ENCODE measurements around the gene UBE2V1.
"Not testable (repeated sequence)": the region's sequence is repeated elsewhere in the genome, so short reads cannot be mapped to it uniquely, and the experiment has no call there.

The UBE2V1 gene

GRCh38 chr20:50094522-50094921 is 18.4 kb downstream of the UBE2V1 start:
- no peak for DNase-seq (ENCODE audit: low spot score)

DNA sequence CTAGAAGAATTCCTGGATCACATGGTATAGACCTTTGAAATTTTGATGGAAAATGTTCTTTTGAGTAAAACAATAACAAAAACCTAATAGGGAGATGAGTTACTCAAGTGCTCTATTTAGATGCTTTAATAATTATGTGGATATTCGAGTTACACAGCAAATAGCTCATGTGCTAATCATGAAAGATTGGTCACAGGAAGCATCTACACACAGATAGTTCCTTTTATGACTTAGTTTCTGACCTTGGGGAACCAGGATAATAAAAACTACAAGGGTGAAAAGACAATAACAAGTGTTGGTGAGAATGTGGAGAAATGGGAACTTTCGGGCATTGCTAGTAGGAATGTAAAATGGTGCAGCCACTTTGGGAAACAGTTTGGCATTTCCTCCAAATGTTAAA is 19.7 kb downstream of the UBE2V1 start:
- DNase-seq (ENCODE audit: low spot score): no peak

GRCh38 chr20:50092436-50092835 is 20.5 kb downstream of the UBE2V1 start:
- no peak for DNase-seq (ENCODE audit: low spot score)

- no peak for DNase-seq (ENCODE audit: low spot score)
Observed at GRCh38 chr20:50089787-50090177, 23.2 kb downstream of the UBE2V1 start.

GRCh38 chr20:50089140-50089786 is 23.7 kb downstream of the UBE2V1 start:
- DNase-seq (ENCODE audit: low spot score): no peak

DNA sequence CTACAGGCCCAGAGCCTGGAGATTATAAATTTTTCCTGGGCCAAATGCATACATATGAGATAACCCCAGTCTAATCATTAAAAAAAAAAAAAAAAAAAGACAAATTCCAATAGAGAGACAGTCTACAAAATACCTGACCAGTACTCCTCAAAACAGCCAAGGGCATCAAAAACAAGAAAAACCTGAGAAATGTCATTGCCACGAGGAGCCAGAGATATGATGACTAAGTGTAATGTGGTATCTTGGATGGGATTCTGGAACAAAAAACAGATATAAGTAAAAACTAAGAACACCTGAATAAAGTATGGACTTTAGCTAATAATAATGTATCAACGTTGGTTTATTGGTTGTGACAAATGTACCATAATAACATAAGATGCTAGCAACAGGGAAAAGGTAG is 24.9 kb downstream of the UBE2V1 start:
- DNase-seq (ENCODE audit: low spot score): no peak

GRCh38 chr20:50085481-50086365 is 27.2 kb downstream of the UBE2V1 start:
- peak; percentile 49 for DNase-seq (ENCODE audit: low spot score)

DNA sequence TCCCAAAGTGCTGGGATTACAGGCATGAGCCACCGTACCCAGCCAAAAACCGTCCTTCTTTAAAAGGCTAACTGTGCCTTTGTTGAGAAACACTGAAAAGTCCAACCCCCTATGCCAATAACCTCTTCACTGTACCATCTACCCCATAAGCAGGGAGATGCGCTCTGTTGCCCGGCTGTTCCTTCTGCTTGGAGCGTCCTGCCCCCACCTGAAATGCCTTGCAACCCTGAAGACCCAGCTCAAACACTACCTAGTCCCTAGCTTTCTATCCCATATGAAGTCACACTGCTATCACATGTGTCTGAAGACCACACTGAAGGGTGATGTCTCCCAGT is 27.8 kb downstream of the UBE2V1 start:
- no peak for DNase-seq (ENCODE audit: low spot score)

GRCh38 chr20:50083034-50083433 is 29.9 kb downstream of the UBE2V1 start:
- DNase-seq (ENCODE audit: low spot score): no peak

GRCh38 chr20:50082056-50082455 is 30.9 kb downstream of the UBE2V1 start:
- not testable (repeated sequence) for DNase-seq (ENCODE audit: low spot score)

- DNase-seq (ENCODE audit: low spot score): no peak
Observed at GRCh38 chr20:50077818-50078601, 34.9 kb downstream of the UBE2V1 start.

DNA sequence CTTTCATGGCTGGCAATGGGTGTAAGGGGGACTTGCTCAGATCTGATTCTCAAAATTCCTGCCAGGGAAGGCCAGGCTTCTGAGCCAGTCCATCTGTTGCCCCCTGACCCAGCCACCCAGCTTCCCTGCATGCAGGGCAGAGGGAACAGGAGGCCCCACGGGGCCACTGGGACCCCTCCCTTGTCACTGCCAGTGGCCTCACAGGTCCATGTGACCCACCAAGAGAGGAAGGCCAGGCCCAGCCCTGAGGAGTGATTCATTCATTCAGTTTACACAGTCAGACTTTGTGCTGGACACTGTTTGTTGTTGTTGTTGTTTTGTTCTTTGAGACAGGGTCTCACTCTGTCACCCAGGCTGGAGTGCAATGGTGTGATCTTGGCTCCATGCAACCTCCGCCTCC is 39.5 kb downstream of the UBE2V1 start:
- no peak for DNase-seq (ENCODE audit: low spot score)

DNA sequence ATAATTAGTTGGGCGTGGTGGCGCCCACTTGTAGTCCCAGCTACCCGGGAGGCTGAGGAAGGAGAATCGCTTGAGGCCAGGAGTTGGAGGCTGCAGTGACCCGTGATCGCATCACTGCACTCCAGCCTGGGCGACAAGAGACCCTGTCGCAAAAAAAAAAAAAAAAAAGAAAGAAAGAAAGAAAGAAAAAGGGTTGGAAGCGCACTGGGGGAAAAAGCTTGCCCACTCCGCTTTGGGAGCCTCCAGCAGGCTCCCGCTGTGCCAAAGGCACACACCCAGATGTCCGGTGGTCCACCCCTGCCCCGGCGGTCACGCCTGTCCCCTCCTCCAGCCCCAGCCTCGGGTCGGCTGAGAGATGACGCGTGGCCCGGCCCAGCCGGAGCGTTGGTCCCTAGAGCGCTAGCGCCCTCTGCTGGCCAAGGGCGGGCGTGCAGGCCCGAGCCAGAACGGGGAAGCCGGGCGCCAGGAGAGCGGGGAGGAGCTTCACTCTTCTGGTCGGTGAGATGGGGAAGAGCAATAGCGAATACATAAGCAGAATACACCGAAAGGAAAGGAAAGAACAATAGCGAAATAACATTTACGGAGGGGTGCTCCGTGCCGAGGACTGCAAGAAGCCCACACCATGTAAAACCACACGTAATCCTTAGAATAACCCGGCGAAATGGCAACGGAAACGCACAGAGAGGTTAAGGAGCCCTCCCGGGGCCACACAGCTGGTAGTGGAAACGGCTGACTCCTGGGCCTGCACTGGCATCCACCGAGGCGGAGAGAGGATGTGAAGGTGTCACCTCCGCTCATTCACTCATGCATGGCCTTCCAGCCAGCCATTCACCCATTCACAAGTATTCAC is 41.7 kb downstream of the UBE2V1 start:
- DNase-seq (ENCODE audit: low spot score): peak; percentile 92

GRCh38 chr20:50070361-50070760 is 42.6 kb downstream of the UBE2V1 start:
- no peak for DNase-seq (ENCODE audit: low spot score)

DNA sequence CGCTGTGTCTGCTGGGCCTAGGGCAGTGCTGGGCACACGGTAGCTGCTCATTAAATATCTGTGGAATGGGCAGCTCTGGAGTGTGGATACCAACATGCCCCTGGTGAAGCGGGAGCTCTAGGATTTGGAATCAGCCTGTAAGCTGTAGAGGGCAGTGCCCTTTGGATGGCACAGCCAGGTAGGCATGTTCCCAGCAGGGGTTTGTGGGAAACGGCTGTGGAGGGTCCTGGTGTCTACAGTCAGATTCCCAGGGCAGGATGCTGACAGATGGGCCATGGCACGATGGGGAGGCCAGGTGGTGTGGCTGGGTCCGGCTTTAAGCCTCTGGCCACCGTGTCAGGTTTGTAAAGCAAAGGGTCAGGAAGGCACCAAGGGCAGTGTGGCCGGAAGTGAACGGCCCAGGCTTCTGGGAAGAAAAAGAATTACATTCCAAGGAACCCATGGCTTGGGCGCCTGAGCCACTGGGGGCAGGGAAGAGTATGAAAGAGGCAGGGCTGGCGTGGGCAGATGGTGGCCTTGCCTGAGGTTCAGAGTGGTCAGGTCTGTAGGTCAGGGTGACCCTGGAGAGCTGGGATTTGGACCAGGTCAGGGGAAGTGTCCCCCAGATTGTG is 44.8 kb downstream of the UBE2V1 start:
- DNase-seq (ENCODE audit: low spot score): no peak

- DNase-seq (ENCODE audit: low spot score): no peak
Observed at GRCh38 chr20:50067461-50067860, 45.5 kb downstream of the UBE2V1 start.

GRCh38 chr20:50067018-50067417 is 45.9 kb downstream of the UBE2V1 start:
- no peak for DNase-seq (ENCODE audit: low spot score)

GRCh38 chr20:50066161-50066834 is 46.7 kb downstream of the UBE2V1 start:
- no peak for DNase-seq (ENCODE audit: low spot score)

- DNase-seq (ENCODE audit: low spot score): no peak
Observed at GRCh38 chr20:50065325-50065615, 47.7 kb downstream of the UBE2V1 start.

GRCh38 chr20:50063763-50064162 is 49.2 kb downstream of the UBE2V1 start:
- not testable (repeated sequence) for DNase-seq (ENCODE audit: low spot score)
